ENCODE results near the gene FEN1.

FEN1 gene

GRCh38 chr11:61766353-61766841 lies 26.3 kb upstream of the FEN1 start:
- H3K4me3 ChIP-seq (ENCODE audit: low read length) = no peak overlapping the region
- H3K56ac ChIP-seq (ENCODE audit: low read length) = no peak overlapping the region
- no peak overlapping the region for H2BK15ac ChIP-seq (replicated peaks; ENCODE audit: low read depth)
- peak overlapping the region; percentile 35 for H3K23ac ChIP-seq (ENCODE audit: low read length)
- no peaks in the 10 kb centered on the region for H3K4me1 ChIP-seq (ENCODE audit: control insufficient read depth, low read depth, low read length)
- H3K27ac ChIP-seq (ENCODE audit: low read depth, low read length) = no peak overlapping the region
- H4K8ac ChIP-seq (ENCODE audit: low read depth, low read length) = no peak overlapping the region
- no CpG with 5 or more reads among the region's 13 CpGs for WGBS (ENCODE audit: extremely low coverage, insufficient coverage, low lambda C conversion rate)
- H3K4me2 ChIP-seq (ENCODE audit: low read length) = no peak overlapping the region
- no peak overlapping the region for H3K9ac ChIP-seq (ENCODE audit: low read length)
- no peak overlapping the region for H4K5ac ChIP-seq (ENCODE audit: low read length)
- H3K27me3 ChIP-seq (ENCODE audit: insufficient read depth, low read length, poor library complexity) = no peaks in the 10 kb centered on the region
- H3K36me3 ChIP-seq (ENCODE audit: control insufficient read depth, insufficient read depth, low read length) = no peaks in the 10 kb centered on the region
- no peaks in the 10 kb centered on the region for H3K79me1 ChIP-seq (ENCODE audit: low read length)
- no peak overlapping the region for H2AK5ac ChIP-seq (ENCODE audit: low read length)
- H3K18ac ChIP-seq (ENCODE audit: low read length) = no peak overlapping the region
- no peak overlapping the region for H2BK120ac ChIP-seq (ENCODE audit: low read depth, low read length)
- DNase-seq = no peak
- H2BK5ac ChIP-seq (ENCODE audit: low read length) = no peak overlapping the region
- no peak overlapping the region for H3K4ac ChIP-seq (ENCODE audit: low read depth, low read length)
- H3K79me2 ChIP-seq (ENCODE audit: control insufficient read depth, insufficient read depth, low read length) = no peaks in the 10 kb centered on the region

- no peak overlapping the region for H2BK5ac ChIP-seq (ENCODE audit: low read length)
- no peaks in the 10 kb centered on the region for H3K79me1 ChIP-seq (ENCODE audit: low read length)
- H3K9ac ChIP-seq (ENCODE audit: low read length) = no peak overlapping the region
- H4K8ac ChIP-seq (ENCODE audit: low read depth, low read length) = no peak overlapping the region
- no peak for DNase-seq
- no peaks in the 10 kb centered on the region for H3K4me1 ChIP-seq (ENCODE audit: control insufficient read depth, low read depth, low read length)
- H3K4ac ChIP-seq (ENCODE audit: low read depth, low read length) = no peak overlapping the region
- no peak overlapping the region for H3K4me3 ChIP-seq (ENCODE audit: low read length)
- H3K79me2 ChIP-seq (ENCODE audit: control insufficient read depth, insufficient read depth, low read length) = no peaks in the 10 kb centered on the region
- H3K27me3 ChIP-seq (ENCODE audit: insufficient read depth, low read length, poor library complexity) = no peaks in the 10 kb centered on the region
- no peak overlapping the region for H2BK15ac ChIP-seq (replicated peaks; ENCODE audit: low read depth)
- no peak overlapping the region for H3K18ac ChIP-seq (ENCODE audit: low read length)
- no CpG with 5 or more reads among the region's 11 CpGs for WGBS (ENCODE audit: extremely low coverage, insufficient coverage, low lambda C conversion rate)
- H2BK120ac ChIP-seq (ENCODE audit: low read depth, low read length) = no peak overlapping the region
- no peak overlapping the region for H2AK5ac ChIP-seq (ENCODE audit: low read length)
- no peak overlapping the region for H4K5ac ChIP-seq (ENCODE audit: low read length)
- H3K27ac ChIP-seq (ENCODE audit: low read depth, low read length) = no peak overlapping the region
- H3K23ac ChIP-seq (ENCODE audit: low read length) = no peak overlapping the region
- H3K36me3 ChIP-seq (ENCODE audit: control insufficient read depth, insufficient read depth, low read length) = no peaks in the 10 kb centered on the region
- no peak overlapping the region for H3K56ac ChIP-seq (ENCODE audit: low read length)
- no peak overlapping the region for H3K4me2 ChIP-seq (ENCODE audit: low read length)
Observed at GRCh38 chr11:61768376-61769076, 24.2 kb upstream of the FEN1 start.

- no peak for DNase-seq
- no peaks in the 10 kb centered on the region for H3K4me1 ChIP-seq (ENCODE audit: control insufficient read depth, low read depth, low read length)
Observed at GRCh38 chr11:61769169-61769920, 23.4 kb upstream of the FEN1 start.

GRCh38 chr11:61769946-61770683 lies 22.6 kb upstream of the FEN1 start:
- H2BK120ac ChIP-seq (ENCODE audit: low read depth, low read length) = no peak overlapping the region
- no CpG with 5 or more reads among the region's 20 CpGs for WGBS (ENCODE audit: extremely low coverage, insufficient coverage, low lambda C conversion rate)
- H3K27me3 ChIP-seq (ENCODE audit: insufficient read depth, low read length, poor library complexity) = no peaks in the 10 kb centered on the region
- H3K36me3 ChIP-seq (ENCODE audit: control insufficient read depth, insufficient read depth, low read length) = no peaks in the 10 kb centered on the region
- DNase-seq = no peak
- no peak overlapping the region for H3K18ac ChIP-seq (ENCODE audit: low read length)
- H3K27ac ChIP-seq (ENCODE audit: low read depth, low read length) = no peak overlapping the region
- H2AK5ac ChIP-seq (ENCODE audit: low read length) = no peak overlapping the region
- no peak overlapping the region for H2BK5ac ChIP-seq (ENCODE audit: low read length)
- H3K9ac ChIP-seq (ENCODE audit: low read length) = no peak overlapping the region
- H3K56ac ChIP-seq (ENCODE audit: low read length) = no peak overlapping the region
- H2BK15ac ChIP-seq (replicated peaks; ENCODE audit: low read depth) = no peak overlapping the region
- H4K8ac ChIP-seq (ENCODE audit: low read depth, low read length) = no peak overlapping the region
- H3K79me2 ChIP-seq (ENCODE audit: control insufficient read depth, insufficient read depth, low read length) = no peaks in the 10 kb centered on the region
- H3K4me1 ChIP-seq (ENCODE audit: control insufficient read depth, low read depth, low read length) = no peaks in the 10 kb centered on the region
- H3K4me3 ChIP-seq (ENCODE audit: low read length) = no peak overlapping the region
- no peak overlapping the region for H3K4ac ChIP-seq (ENCODE audit: low read depth, low read length)
- H3K4me2 ChIP-seq (ENCODE audit: low read length) = no peak overlapping the region
- no peaks in the 10 kb centered on the region for H3K79me1 ChIP-seq (ENCODE audit: low read length)
- H3K23ac ChIP-seq (ENCODE audit: low read length) = no peak overlapping the region
- H4K5ac ChIP-seq (ENCODE audit: low read length) = no peak overlapping the region

More at GRCh38 chr11:61769169-61769920, 23.4 kb upstream of the FEN1 start:
- Histone ChIP-seq H3K36me3 (ENCODE audit: control insufficient read depth, insufficient read depth, low read length) (no peaks in the 10 kb centered on the region), H3K4me2 (ENCODE audit: low read length) (no peak overlapping the region), H3K4ac (ENCODE audit: low read depth, low read length) (no peak overlapping the region), H4K8ac (ENCODE audit: low read depth, low read length) (no peak overlapping the region), H3K23ac (ENCODE audit: low read length) (no peak overlapping the region), H3K4me3 (ENCODE audit: low read length) (no peak overlapping the region), H3K9ac (ENCODE audit: low read length) (no peak overlapping the region), H2BK15ac (replicated peaks; ENCODE audit: low read depth) (no peak overlapping the region), H3K27me3 (ENCODE audit: insufficient read depth, low read length, poor library complexity) (no peaks in the 10 kb centered on the region), H3K56ac (ENCODE audit: low read length) (no peak overlapping the region), H3K79me1 (ENCODE audit: low read length) (no peaks in the 10 kb centered on the region), H2BK120ac (ENCODE audit: low read depth, low read length) (no peak overlapping the region), H3K79me2 (ENCODE audit: control insufficient read depth, insufficient read depth, low read length) (no peaks in the 10 kb centered on the region), H2AK5ac (ENCODE audit: low read length) (no peak overlapping the region), H3K27ac (ENCODE audit: low read depth, low read length) (no peak overlapping the region), H4K5ac (ENCODE audit: low read length) (no peak overlapping the region), H2BK5ac (ENCODE audit: low read length) (no peak overlapping the region), H3K18ac (ENCODE audit: low read length) (no peak overlapping the region)
- no CpG with 5 or more reads among the region's 33 CpGs for WGBS (ENCODE audit: extremely low coverage, insufficient coverage, low lambda C conversion rate)

GRCh38 chr11:61771195-61771894 lies 21.4 kb upstream of the FEN1 start:
- no peak overlapping the region for H3K23ac ChIP-seq (ENCODE audit: low read length)
- H3K27ac ChIP-seq (ENCODE audit: low read depth, low read length) = no peak overlapping the region
- H3K4me3 ChIP-seq (ENCODE audit: low read length) = no peak overlapping the region
- no peaks in the 10 kb centered on the region for H3K36me3 ChIP-seq (ENCODE audit: control insufficient read depth, insufficient read depth, low read length)
- H3K79me1 ChIP-seq (ENCODE audit: low read length) = no peaks in the 10 kb centered on the region
- no peak for DNase-seq
- no peaks in the 10 kb centered on the region for H3K79me2 ChIP-seq (ENCODE audit: control insufficient read depth, insufficient read depth, low read length)
- H3K4me1 ChIP-seq (ENCODE audit: control insufficient read depth, low read depth, low read length) = no peaks in the 10 kb centered on the region
- H3K4ac ChIP-seq (ENCODE audit: low read depth, low read length) = no peak overlapping the region
- H3K4me2 ChIP-seq (ENCODE audit: low read length) = no peak overlapping the region
- no peak overlapping the region for H3K18ac ChIP-seq (ENCODE audit: low read length)
- no peak overlapping the region for H4K5ac ChIP-seq (ENCODE audit: low read length)
- no peak overlapping the region for H2BK5ac ChIP-seq (ENCODE audit: low read length)
- WGBS (ENCODE audit: extremely low coverage, insufficient coverage, low lambda C conversion rate) = no CpG with 5 or more reads among the region's 15 CpGs
- H4K8ac ChIP-seq (ENCODE audit: low read depth, low read length) = no peak overlapping the region
- H2AK5ac ChIP-seq (ENCODE audit: low read length) = no peak overlapping the region
- no peaks in the 10 kb centered on the region for H3K27me3 ChIP-seq (ENCODE audit: insufficient read depth, low read length, poor library complexity)
- H2BK15ac ChIP-seq (replicated peaks; ENCODE audit: low read depth) = no peak overlapping the region
- no peak overlapping the region for H2BK120ac ChIP-seq (ENCODE audit: low read depth, low read length)
- H3K9ac ChIP-seq (ENCODE audit: low read length) = no peak overlapping the region
- H3K56ac ChIP-seq (ENCODE audit: low read length) = peak overlapping the region; percentile 65

Measured in mesendoderm (in vitro differentiated cells).